ENCODE results near the gene MBD1. TPM values are rescaled to one million over a fixed set of nuclear protein-coding genes. Genes with fewer than 3 reads are reported as not detected.
A peak's percentile ranks its signal among the peaks of the same experiment; 100 is the strongest.

The MBD1 gene
- polyA plus RNA-seq, 1 experiment = 35.3 TPM

DNA sequence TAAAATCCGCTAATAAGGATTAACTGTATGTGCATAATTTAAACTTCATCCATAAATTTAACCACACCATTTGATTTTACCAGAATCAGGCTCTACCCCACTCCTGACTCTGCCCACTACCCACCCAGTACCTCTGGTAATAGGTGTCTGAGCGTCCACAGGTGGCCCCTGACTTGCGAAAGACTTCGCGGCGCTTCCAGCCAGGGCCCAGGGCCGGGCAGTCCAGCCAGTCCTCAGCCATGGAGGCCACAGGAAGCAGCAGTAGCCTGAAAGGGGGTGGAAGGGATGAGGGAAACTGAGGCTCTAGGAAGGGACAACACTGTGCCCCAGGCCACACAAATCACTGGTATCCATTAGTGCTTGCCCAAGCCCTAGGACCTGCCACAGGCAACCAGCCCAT, 1.6 kb downstream of the MBD1 start:
- ChIA-PET POLR2A (interaction anchor here (1.4 kb wide), 1 partner anchor 13 kb away, joined by 3 read pairs; the partner anchor contains the start of gene CFAP53), CTCF (interaction anchor here (1.4 kb wide), 1 partner anchor 78 kb away, joined by 5 read pairs; no protein-coding TSS in a partner anchor)
- Histone ChIP-seq H3K27ac (ENCODE audit: low read depth, low read length) (no peak overlapping the region), H3K4me3 (ENCODE audit: low read depth, low read length) (peak overlapping the region; percentile 98), H3K27me3 (ENCODE audit: control insufficient read depth, insufficient read depth, low read length) (no peaks in the 10 kb centered on the region), H3K9me3 (ENCODE audit: control insufficient read depth, insufficient read depth, low read length) (no peaks in the 10 kb centered on the region; the same call in 1 of the 2 replicates)
- TF ChIP-seq, protein P1, sequence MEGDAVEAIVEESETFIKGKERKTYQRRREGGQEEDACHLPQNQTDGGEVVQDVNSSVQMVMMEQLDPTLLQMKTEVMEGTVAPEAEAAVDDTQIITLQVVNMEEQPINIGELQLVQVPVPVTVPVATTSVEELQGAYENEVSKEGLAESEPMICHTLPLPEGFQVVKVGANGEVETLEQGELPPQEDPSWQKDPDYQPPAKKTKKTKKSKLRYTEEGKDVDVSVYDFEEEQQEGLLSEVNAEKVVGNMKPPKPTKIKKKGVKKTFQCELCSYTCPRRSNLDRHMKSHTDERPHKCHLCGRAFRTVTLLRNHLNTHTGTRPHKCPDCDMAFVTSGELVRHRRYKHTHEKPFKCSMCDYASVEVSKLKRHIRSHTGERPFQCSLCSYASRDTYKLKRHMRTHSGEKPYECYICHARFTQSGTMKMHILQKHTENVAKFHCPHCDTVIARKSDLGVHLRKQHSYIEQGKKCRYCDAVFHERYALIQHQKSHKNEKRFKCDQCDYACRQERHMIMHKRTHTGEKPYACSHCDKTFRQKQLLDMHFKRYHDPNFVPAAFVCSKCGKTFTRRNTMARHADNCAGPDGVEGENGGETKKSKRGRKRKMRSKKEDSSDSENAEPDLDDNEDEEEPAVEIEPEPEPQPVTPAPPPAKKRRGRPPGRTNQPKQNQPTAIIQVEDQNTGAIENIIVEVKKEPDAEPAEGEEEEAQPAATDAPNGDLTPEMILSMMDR (IDR thresholded peaks at IDR 0.05; ENCODE audit: low read depth, low read length) = no peak
- no peak for DNase-seq (ENCODE audit: low read depth, low spot score)

DNA sequence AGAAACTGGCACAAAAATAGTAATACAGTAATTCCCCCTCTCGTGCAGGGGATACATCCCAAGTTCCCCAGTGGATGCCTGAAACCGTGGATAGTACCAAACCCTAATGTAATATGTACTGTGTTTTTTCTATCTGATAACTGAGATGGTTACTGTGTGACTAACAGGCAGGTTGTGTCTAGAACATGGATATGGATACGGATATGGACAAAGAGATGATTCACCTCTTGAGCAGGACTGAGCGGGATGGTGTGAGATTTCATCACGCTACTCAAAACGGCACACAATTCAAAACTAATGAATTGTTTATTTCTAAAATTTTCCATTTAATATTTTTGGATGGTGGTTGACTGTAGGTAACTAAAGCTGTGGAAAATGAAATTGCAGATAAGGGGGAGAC, 3.4 kb downstream of the MBD1 start:
- Histone ChIP-seq H3K27me3 (ENCODE audit: control insufficient read depth, insufficient read depth, low read length) (no peaks in the 10 kb centered on the region), H3K4me3 (ENCODE audit: low read depth, low read length) (no peak overlapping the region), H3K9me3 (ENCODE audit: control insufficient read depth, insufficient read depth, low read length) (no peaks in the 10 kb centered on the region; the same call in 1 of the 2 replicates), H3K27ac (ENCODE audit: low read depth, low read length) (no peak overlapping the region)
- POLR2A ChIA-PET = no interaction called here
- TF ChIP-seq, protein P1 (IDR thresholded peaks at IDR 0.05; ENCODE audit: low read depth, low read length) = no peak
- no peak for DNase-seq (ENCODE audit: low read depth, low spot score)
- CTCF ChIA-PET = interaction anchor here (2.2 kb wide), 1 partner anchor 10 kb away, joined by 10 read pairs; no protein-coding TSS in a partner anchor

GRCh38 chr18:50276452-50276851, 4.9 kb downstream of the MBD1 start:
- no peak overlapping the region for H3K4me3 ChIP-seq (ENCODE audit: low read depth, low read length)
- ChIA-PET POLR2A (no interaction called here), CTCF (no interaction called here)
- DNase-seq (ENCODE audit: low read depth, low spot score) = no peak
- no peak overlapping the region for H3K27ac ChIP-seq (ENCODE audit: low read depth, low read length)
- no peaks in the 10 kb centered on the region for H3K27me3 ChIP-seq (ENCODE audit: control insufficient read depth, insufficient read depth, low read length)
- TF ChIP-seq, protein P1 (IDR thresholded peaks at IDR 0.05; ENCODE audit: low read depth, low read length) = no peak
- no peaks in the 10 kb centered on the region; the same call in 1 of the 2 replicates for H3K9me3 ChIP-seq (ENCODE audit: control insufficient read depth, insufficient read depth, low read length)

- no peak overlapping the region for H3K27ac ChIP-seq (ENCODE audit: low read depth, low read length)
- H3K4me3 ChIP-seq (ENCODE audit: low read depth, low read length) = no peak overlapping the region
- TF ChIP-seq, protein P1 (IDR thresholded peaks at IDR 0.05; ENCODE audit: low read depth, low read length) = no peak
- no peaks in the 10 kb centered on the region for H3K27me3 ChIP-seq (ENCODE audit: control insufficient read depth, insufficient read depth, low read length)
- no peak for DNase-seq (ENCODE audit: low read depth, low spot score)
- CTCF ChIA-PET = no interaction called here
- H3K9me3 ChIP-seq (ENCODE audit: control insufficient read depth, insufficient read depth, low read length) = no peaks in the 10 kb centered on the region; the same call in 1 of the 2 replicates
- POLR2A ChIA-PET = no interaction called here
Measured at GRCh38 chr18:50275503-50276036, 5.8 kb downstream of the MBD1 start.

GRCh38 chr18:50274941-50275340, 6.4 kb downstream of the MBD1 start:
- Histone ChIP-seq H3K4me3 (ENCODE audit: low read depth, low read length) (no peak overlapping the region), H3K27ac (ENCODE audit: low read depth, low read length) (no peak overlapping the region), H3K27me3 (ENCODE audit: control insufficient read depth, insufficient read depth, low read length) (no peaks in the 10 kb centered on the region), H3K9me3 (ENCODE audit: control insufficient read depth, insufficient read depth, low read length) (no peaks in the 10 kb centered on the region; the same call in 1 of the 2 replicates)
- TF ChIP-seq, protein P1 (IDR thresholded peaks at IDR 0.05; ENCODE audit: low read depth, low read length) = no peak
- CTCF ChIA-PET = no interaction called here
- no peak for DNase-seq (ENCODE audit: low read depth, low spot score)
- POLR2A ChIA-PET = no interaction called here

All from AG04450 (cell line).